T1000 (cell line): ENCODE results near the gene POLD3.

Source experiments
- DNase-seq: peaks from one replicate; lab custom pipeline; 2025; ENCODE audit warnings: mixed read lengths; lab: John Stamatoyannopoulos, UW

POLD3 gene

GRCh38 chr11:74687237-74688023 is 95.0 kb downstream of the POLD3 start:
- no peak for DNase-seq

- no peak for DNase-seq
Measured at GRCh38 chr11:74689666-74690065, 97.3 kb downstream of the POLD3 start.

GRCh38 chr11:74691755-74692154 is 99.4 kb downstream of the POLD3 start:
- DNase-seq = no peak
